ENCODE data around the gene SGCA.

SGCA gene

GRCh38 chr17:50189550-50190292 lies 23.9 kb downstream of the SGCA start:
- Histone ChIP-seq H3K27ac (ENCODE audit: low read length) (no peak overlapping the region), H3K4me2 (ENCODE audit: insufficient read depth, low read length) (no peak overlapping the region), H3K9me3 (ENCODE audit: insufficient read depth, low read length, severe bottlenecking) (no peaks in the 10 kb centered on the region), H3K27me3 (ENCODE audit: insufficient read depth, low read length, poor library complexity) (peaks cover 16% of the 10 kb centered on the region), H3K36me3 (ENCODE audit: insufficient read depth, low read length) (no peaks in the 10 kb centered on the region), H3K4me1 (ENCODE audit: insufficient read depth, low read length) (no peaks in the 10 kb centered on the region), H3K4me3 (ENCODE audit: low read depth in 1 of 2, low read length in 2 of 2) (no peak overlapping the region), H3K9ac (ENCODE audit: low read depth, low read length) (no peak overlapping the region), H4K20me1 (ENCODE audit: insufficient read depth, low read length) (peaks cover 3% of the 10 kb centered on the region; the same call in 1 of the 2 replicates), H2AFZ (ENCODE audit: low read depth, low read length) (no peak overlapping the region), H3K79me2 (ENCODE audit: insufficient read depth, low read length) (no peaks in the 10 kb centered on the region)
- no peak for DNase-seq
- ATAC-seq (ENCODE audit: insufficient read depth, low read depth) = no peak
- TF ChIP-seq EZH2 (IDR thresholded peaks at IDR 0.05; ENCODE audit: borderline replicate concordance, low read depth, low read length, severe bottlenecking) = no peak
- TF ChIP-seq CTCF (IDR thresholded peaks at IDR 0.05; ENCODE audit: borderline replicate concordance, extremely low read depth, low read length, poor library complexity, severe bottlenecking) = no peak

GRCh38 chr17:50190293-50190602 lies 24.4 kb downstream of the SGCA start:
- H3K36me3 ChIP-seq (ENCODE audit: insufficient read depth, low read length) = no peaks in the 10 kb centered on the region
- H3K9ac ChIP-seq (ENCODE audit: low read depth, low read length) = no peak overlapping the region
- no peak overlapping the region for H3K27ac ChIP-seq (ENCODE audit: low read length)
- H3K27me3 ChIP-seq (ENCODE audit: insufficient read depth, low read length, poor library complexity) = peaks cover 17% of the 10 kb centered on the region
- H3K4me2 ChIP-seq (ENCODE audit: insufficient read depth, low read length) = no peak overlapping the region
- no peak for DNase-seq
- H3K9me3 ChIP-seq (ENCODE audit: insufficient read depth, low read length, severe bottlenecking) = no peaks in the 10 kb centered on the region
- no peak overlapping the region for H2AFZ ChIP-seq (ENCODE audit: low read depth, low read length)
- no peaks in the 10 kb centered on the region for H3K79me2 ChIP-seq (ENCODE audit: insufficient read depth, low read length)
- H4K20me1 ChIP-seq (ENCODE audit: insufficient read depth, low read length) = peaks cover 3% of the 10 kb centered on the region; the same call in 1 of the 2 replicates
- H3K4me3 ChIP-seq (ENCODE audit: low read depth in 1 of 2, low read length in 2 of 2) = no peak overlapping the region
- no peaks in the 10 kb centered on the region for H3K4me1 ChIP-seq (ENCODE audit: insufficient read depth, low read length)
- ATAC-seq (ENCODE audit: insufficient read depth, low read depth) = no peak
- TF ChIP-seq CTCF (IDR thresholded peaks at IDR 0.05; ENCODE audit: borderline replicate concordance, extremely low read depth, low read length, poor library complexity, severe bottlenecking) (no peak), EZH2 (IDR thresholded peaks at IDR 0.05; ENCODE audit: borderline replicate concordance, low read depth, low read length, severe bottlenecking) (no peak)

- Histone ChIP-seq H3K9me3 (ENCODE audit: insufficient read depth, low read length, severe bottlenecking) (no peaks in the 10 kb centered on the region), H3K27ac (ENCODE audit: low read length) (no peak overlapping the region), H2AFZ (ENCODE audit: low read depth, low read length) (no peak overlapping the region), H3K4me2 (ENCODE audit: insufficient read depth, low read length) (no peak overlapping the region), H3K4me1 (ENCODE audit: insufficient read depth, low read length) (no peaks in the 10 kb centered on the region), H3K27me3 (ENCODE audit: insufficient read depth, low read length, poor library complexity) (peaks cover 21% of the 10 kb centered on the region), H3K79me2 (ENCODE audit: insufficient read depth, low read length) (no peaks in the 10 kb centered on the region), H3K4me3 (ENCODE audit: low read depth in 1 of 2, low read length in 2 of 2) (no peak overlapping the region), H3K36me3 (ENCODE audit: insufficient read depth, low read length) (no peaks in the 10 kb centered on the region), H4K20me1 (ENCODE audit: insufficient read depth, low read length) (peaks cover 3% of the 10 kb centered on the region), H3K9ac (ENCODE audit: low read depth, low read length) (no peak overlapping the region)
- DNase-seq = no peak
- no peak for ATAC-seq (ENCODE audit: insufficient read depth, low read depth)
- TF ChIP-seq EZH2 (IDR thresholded peaks at IDR 0.05; ENCODE audit: borderline replicate concordance, low read depth, low read length, severe bottlenecking) (no peak), CTCF (IDR thresholded peaks at IDR 0.05; ENCODE audit: borderline replicate concordance, extremely low read depth, low read length, poor library complexity, severe bottlenecking) (no peak)
Measured at GRCh38 chr17:50190603-50191358, 25.0 kb downstream of the SGCA start.
